ENCODE measurements around the gene AGBL2.
"Not testable (repeated sequence)": the region's sequence is repeated elsewhere in the genome, so short reads cannot be mapped to it uniquely, and the experiment has no call there.

Gene AGBL2, protein sequence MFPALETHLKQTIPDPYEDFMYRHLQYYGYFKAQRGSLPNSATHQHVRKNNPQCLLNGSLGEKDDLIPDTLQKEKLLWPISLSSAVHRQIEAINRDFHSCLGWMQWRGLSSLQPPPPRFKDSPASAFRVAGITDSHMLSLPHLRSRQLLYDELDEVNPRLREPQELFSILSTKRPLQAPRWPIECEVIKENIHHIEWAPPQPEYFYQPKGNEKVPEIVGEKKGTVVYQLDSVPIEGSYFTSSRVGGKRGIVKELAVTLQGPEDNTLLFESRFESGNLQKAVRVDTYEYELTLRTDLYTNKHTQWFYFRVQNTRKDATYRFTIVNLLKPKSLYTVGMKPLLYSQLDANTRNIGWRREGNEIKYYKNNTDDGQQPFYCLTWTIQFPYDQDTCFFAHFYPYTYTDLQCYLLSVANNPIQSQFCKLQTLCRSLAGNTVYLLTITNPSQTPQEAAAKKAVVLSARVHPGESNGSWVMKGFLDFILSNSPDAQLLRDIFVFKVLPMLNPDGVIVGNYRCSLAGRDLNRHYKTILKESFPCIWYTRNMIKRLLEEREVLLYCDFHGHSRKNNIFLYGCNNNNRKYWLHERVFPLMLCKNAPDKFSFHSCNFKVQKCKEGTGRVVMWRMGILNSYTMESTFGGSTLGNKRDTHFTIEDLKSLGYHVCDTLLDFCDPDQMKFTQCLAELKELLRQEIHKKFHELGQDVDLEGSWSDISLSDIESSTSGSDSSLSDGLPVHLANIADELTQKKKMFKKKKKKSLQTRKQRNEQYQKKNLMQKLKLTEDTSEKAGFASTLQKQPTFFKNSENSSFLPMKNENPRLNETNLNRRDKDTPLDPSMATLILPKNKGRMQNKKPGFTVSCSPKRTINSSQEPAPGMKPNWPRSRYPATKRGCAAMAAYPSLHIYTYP

DNA sequence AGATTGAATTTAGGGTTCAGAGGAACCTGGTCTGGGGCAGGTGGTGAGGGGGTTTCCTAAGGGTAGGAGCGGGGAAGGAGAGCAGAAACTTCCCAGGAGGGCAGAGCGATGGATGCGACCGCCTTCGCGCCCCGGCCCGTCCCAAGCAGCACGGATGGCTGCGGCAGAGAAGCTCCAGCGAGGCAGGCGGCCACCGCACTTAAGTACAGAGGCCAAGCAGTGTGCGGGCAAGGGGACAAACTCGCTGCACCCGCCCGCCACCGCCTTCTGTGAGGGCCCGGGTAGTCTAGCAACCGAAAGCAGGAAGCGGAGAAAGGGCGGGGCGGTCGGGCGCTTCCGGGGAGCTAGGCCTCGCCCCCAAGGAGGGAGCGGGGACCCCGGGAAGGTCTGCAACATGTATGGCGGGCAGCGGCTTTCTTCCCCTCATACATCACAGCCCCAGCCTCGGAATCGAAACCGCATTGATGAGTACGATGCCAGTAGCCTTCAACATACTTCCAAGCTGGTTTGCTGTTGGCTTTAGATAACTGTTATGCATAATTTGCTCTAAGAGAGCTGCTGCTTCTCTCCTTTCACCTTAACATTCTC lies at the start of gene AGBL2:
Gene AGBL2 (minus strand): TSS at position 288 of the 588 bp plus-strand sequence. CDS start 719 bp downstream, outside the sequence.
- peak; percentile 93 for DNase-seq
- Histone ChIP-seq H3K36me3 (ENCODE audit: insufficient read depth, low read length) (peaks cover 37% of the 10 kb centered on the region), H3K4me3 (ENCODE audit: low read depth in 1 of 2, low read length in 2 of 2) (peak within 1 kb of the TSS; percentile 61 to 79), H3K27me3 (ENCODE audit: insufficient read depth, low read length, poor library complexity) (no peaks in the 10 kb centered on the region), H3K27ac (ENCODE audit: low read length) (peak within 1 kb of the TSS; percentile 84), H3K4me1 (ENCODE audit: insufficient read depth, low read length) (peaks cover 23% of the 10 kb centered on the region), H4K20me1 (ENCODE audit: insufficient read depth, low read length) (no peaks in the 10 kb centered on the region), H3K9ac (ENCODE audit: low read depth, low read length) (peak within 1 kb of the TSS; percentile 71), H3K79me2 (ENCODE audit: insufficient read depth, low read length) (no peaks in the 10 kb centered on the region), H3K9me3 (ENCODE audit: insufficient read depth, low read length, severe bottlenecking) (no peaks in the 10 kb centered on the region), H2AFZ (ENCODE audit: low read depth, low read length) (peak within 1 kb of the TSS; percentile 94), H3K4me2 (ENCODE audit: insufficient read depth, low read length) (peak within 1 kb of the TSS; percentile 80)
- peak; percentile 99 for ATAC-seq (ENCODE audit: insufficient read depth, low read depth)
- TF ChIP-seq EZH2 (IDR thresholded peaks at IDR 0.05; ENCODE audit: borderline replicate concordance, low read depth, low read length, severe bottlenecking): no peak
- TF ChIP-seq, protein P1, sequence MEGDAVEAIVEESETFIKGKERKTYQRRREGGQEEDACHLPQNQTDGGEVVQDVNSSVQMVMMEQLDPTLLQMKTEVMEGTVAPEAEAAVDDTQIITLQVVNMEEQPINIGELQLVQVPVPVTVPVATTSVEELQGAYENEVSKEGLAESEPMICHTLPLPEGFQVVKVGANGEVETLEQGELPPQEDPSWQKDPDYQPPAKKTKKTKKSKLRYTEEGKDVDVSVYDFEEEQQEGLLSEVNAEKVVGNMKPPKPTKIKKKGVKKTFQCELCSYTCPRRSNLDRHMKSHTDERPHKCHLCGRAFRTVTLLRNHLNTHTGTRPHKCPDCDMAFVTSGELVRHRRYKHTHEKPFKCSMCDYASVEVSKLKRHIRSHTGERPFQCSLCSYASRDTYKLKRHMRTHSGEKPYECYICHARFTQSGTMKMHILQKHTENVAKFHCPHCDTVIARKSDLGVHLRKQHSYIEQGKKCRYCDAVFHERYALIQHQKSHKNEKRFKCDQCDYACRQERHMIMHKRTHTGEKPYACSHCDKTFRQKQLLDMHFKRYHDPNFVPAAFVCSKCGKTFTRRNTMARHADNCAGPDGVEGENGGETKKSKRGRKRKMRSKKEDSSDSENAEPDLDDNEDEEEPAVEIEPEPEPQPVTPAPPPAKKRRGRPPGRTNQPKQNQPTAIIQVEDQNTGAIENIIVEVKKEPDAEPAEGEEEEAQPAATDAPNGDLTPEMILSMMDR (IDR thresholded peaks at IDR 0.05; ENCODE audit: borderline replicate concordance, extremely low read depth, low read length, poor library complexity, severe bottlenecking): no peak

- H3K27me3 ChIP-seq (ENCODE audit: insufficient read depth, low read length, poor library complexity); H3K4me3 ChIP-seq (ENCODE audit: low read depth in 1 of 2, low read length in 2 of 2); H3K27ac ChIP-seq (ENCODE audit: low read length); DNase-seq; H3K4me2 ChIP-seq (ENCODE audit: insufficient read depth, low read length); H3K4me1 ChIP-seq (ENCODE audit: insufficient read depth, low read length); H2AFZ ChIP-seq (ENCODE audit: low read depth, low read length); ATAC-seq (ENCODE audit: insufficient read depth, low read depth); H3K9me3 ChIP-seq (ENCODE audit: insufficient read depth, low read length, severe bottlenecking); H3K9ac ChIP-seq (ENCODE audit: low read depth, low read length): not testable (repeated sequence)
- Histone ChIP-seq H3K36me3 (ENCODE audit: insufficient read depth, low read length) (peaks cover 91% of the 10 kb centered on the region), H4K20me1 (ENCODE audit: insufficient read depth, low read length) (peaks cover 34% of the 10 kb centered on the region; the same call in 1 of the 2 replicates), H3K79me2 (ENCODE audit: insufficient read depth, low read length) (peaks cover 85% of the 10 kb centered on the region)
Measured at GRCh38 chr11:47759291-47759690, 44.1 kb upstream of the AGBL2 start.

- ATAC-seq (ENCODE audit: insufficient read depth, low read depth): no peak
- no peaks in the 10 kb centered on the region for H3K9me3 ChIP-seq (ENCODE audit: insufficient read depth, low read length, severe bottlenecking)
- H3K4me2 ChIP-seq (ENCODE audit: insufficient read depth, low read length): no peak overlapping the region
- no peaks in the 10 kb centered on the region for H3K4me1 ChIP-seq (ENCODE audit: insufficient read depth, low read length)
- H3K79me2 ChIP-seq (ENCODE audit: insufficient read depth, low read length): peaks cover 72% of the 10 kb centered on the region
- peaks cover 29% of the 10 kb centered on the region for H4K20me1 ChIP-seq (ENCODE audit: insufficient read depth, low read length)
- H3K27ac ChIP-seq (ENCODE audit: low read length): no peak overlapping the region
- no peak overlapping the region for H3K9ac ChIP-seq (ENCODE audit: low read depth, low read length)
- no peak for DNase-seq
- H3K4me3 ChIP-seq (ENCODE audit: low read depth in 1 of 2, low read length in 2 of 2): no peak overlapping the region
- H3K27me3 ChIP-seq (ENCODE audit: insufficient read depth, low read length, poor library complexity): no peaks in the 10 kb centered on the region
- peaks cover 91% of the 10 kb centered on the region for H3K36me3 ChIP-seq (ENCODE audit: insufficient read depth, low read length)
- TF ChIP-seq EZH2 (IDR thresholded peaks at IDR 0.05; ENCODE audit: borderline replicate concordance, low read depth, low read length, severe bottlenecking): no peak
- TF ChIP-seq, protein P1 (IDR thresholded peaks at IDR 0.05; ENCODE audit: borderline replicate concordance, extremely low read depth, low read length, poor library complexity, severe bottlenecking): no peak
- no peak overlapping the region for H2AFZ ChIP-seq (ENCODE audit: low read depth, low read length)
Measured at GRCh38 chr11:47756208-47756607, 41.0 kb upstream of the AGBL2 start.
